Adrenal gland (tissue), 12 donors: Measurements from ENCODE around the gene RBM19. TPM values are rescaled to one million over a fixed set of nuclear protein-coding genes. Genes with fewer than 3 reads are reported as not detected.

Experiments
- DNase-seq, 7 donors: peaks; one replicate each; pipeline ENCODE4 v3.0.0-alpha.2; 2019 to 2020
- H3K27ac ChIP-seq, 5 donors: fragments of 200-600 bp; sonication (generic) in 4 of 5; 1 replicate in 3 of 5; 2 replicates in 2 of 5; pipeline versions ENCODE4 v1.5.1 to v1.8.0; 2016 to 2020; ENCODE audit warnings: mild to moderate bottlenecking in 1 of 5
- H3K27me3 ChIP-seq: fragments of 200-600 bp; 2 replicates; pipeline ENCODE4 v1.8.0; 2021
- H3K36me3 ChIP-seq, 2 donors: fragments of 200-600 bp; replicated peaks in 1 of 2; 1 replicate in 1 of 2; 2 replicates in 1 of 2; pipeline versions ENCODE4 v1.5.1 to v1.8.0; 2018 to 2022
- H3K4me1 ChIP-seq, 2 donors: fragments of 200-600 bp; replicated peaks in 1 of 2; 1 replicate in 1 of 2; 2 replicates in 1 of 2; pipeline versions ENCODE4 v1.5.1 to v1.8.0; 2018 to 2021
- H3K4me3 ChIP-seq, 4 donors: fragments of 200-600 bp; sonication (generic) in 3 of 4; one replicate each; pipeline ENCODE4 v1.5.1; 2016 to 2018
- H3K9me3 ChIP-seq, 3 donors: fragments of 200-600 bp; sonication (generic) in 1 of 3; replicated peaks in 1 of 3; 1 replicate in 2 of 3; 2 replicates in 1 of 3; pipeline versions ENCODE4 v1.5.1 to v1.8.0; 2016 to 2021
- POLR2A ChIP-seq, 2 donors: fragments of 450-650 bp; IDR thresholded peaks; one replicate each; pipeline ENCODE4 v1.6.1; 2017; ENCODE audit warnings: antibody characterized with exemption in 2 of 2, mild to moderate bottlenecking in 2 of 2, moderate library complexity in 1 of 2
- WGBS, 4 donors: extraction: QIAGEN DNeasy Blood & Tissue Kit in 2 of 4; methylation state at CpG; one replicate each; pipeline versions ENCODE4 v1.1.5 to v1.1.7; 2013 to 2017; 5-methylcytosine and 5-hydroxymethylcytosine counted together
- intact Hi-C, 2 donors: fragments of 100-400 bp; cut with DNase I; formaldehyde crosslinking; loops; one replicate each; pipeline versions ENCODE4 v1.14.1 to v1.15.0; 2022 to 2023
- polyA plus RNA-seq, 3 donors: library from polyadenylated mRNA; stranded (reverse); fragments of 200-250 nt in 2 of 3; fragments of 350-450 nt in 1 of 3; fragmentation: Illumina TruSeq in 1 of 3; extraction: RNeasy Lipid Tissue Mini Kit (QIAGEN cat#74804) in 1 of 3; gene quantifications; one replicate each; pipeline ENCODE4 v1.2.3, GENCODE V29; 2013 to 2014
- total RNA-seq, 9 donors: library from RNA; depleted of rRNA in 4 of 9; stranded (reverse); fragments of >200 nt in 4 of 9; fragments of 120-200 nt in 1 of 9; fragmentation: NEBNext Ultra II Directional in 1 of 9; extraction: Animal tissue kit (Norgen Biotek cat#: 25700) in 1 of 9; gene quantifications; one replicate each; pipeline versions ENCODE4 v1.1.0 to v1.2.4, GENCODE V29; 2013 to 2023
- TF ChIP-seq, protein P1 (sequence below), 6 experiments: fragments of 450-650 bp in 4 of 6; fragments of 200-600 bp in 2 of 6; sonication (generic) in 1 of 6; IDR thresholded peaks; 1 replicate in 5 of 6; 2 replicates in 1 of 6; pipeline versions ENCODE4 v1.5.1 to v1.8.0; 2016 to 2021; ENCODE audit warnings: antibody characterized with exemption in 6 of 6, mild to moderate bottlenecking in 2 of 6, moderate library complexity in 1 of 6
- donor health status: healthy with polysubstance abuse.
- donor health status: Bipolar disorder and iron deficiency.
- donor health status: DM: yes; HTN: yes; CAD: no.
- donor health status: DM: no; HTN: no; CAD: no.
- donor health status: DM: no; HTN: no; CAD: no.
- donor health status: DM: yes; HTN: yes; CAD: no.

RBM19 gene
- total and polyA plus RNA-seq, 12 donors: 19.6 to 71.4 (median 33.1) TPM

DNA sequence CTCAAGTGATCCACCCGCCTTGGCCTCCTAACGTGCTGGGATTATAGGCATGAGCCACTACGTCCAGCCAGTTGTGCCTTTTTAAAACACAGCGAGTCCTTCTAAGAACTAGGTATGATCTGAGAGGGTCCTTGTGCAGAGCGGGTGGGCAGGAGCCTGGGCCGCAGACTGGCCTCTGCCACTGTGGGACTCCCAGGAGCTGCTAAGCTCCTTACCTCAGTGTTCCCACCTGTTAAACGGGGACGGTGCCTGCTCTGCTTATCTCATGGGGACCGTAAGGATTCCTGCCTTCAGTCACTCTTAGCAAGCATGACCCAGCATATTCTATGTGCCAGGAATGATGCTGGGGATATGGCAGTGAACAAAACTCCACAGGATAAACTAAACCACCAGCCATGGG, 136.9 kb downstream of the RBM19 start:
- intact Hi-C loops: no loop called here
- no peak for TF ChIP-seq POLR2A (IDR thresholded peaks at IDR 0.05)
- TF ChIP-seq, protein P1, sequence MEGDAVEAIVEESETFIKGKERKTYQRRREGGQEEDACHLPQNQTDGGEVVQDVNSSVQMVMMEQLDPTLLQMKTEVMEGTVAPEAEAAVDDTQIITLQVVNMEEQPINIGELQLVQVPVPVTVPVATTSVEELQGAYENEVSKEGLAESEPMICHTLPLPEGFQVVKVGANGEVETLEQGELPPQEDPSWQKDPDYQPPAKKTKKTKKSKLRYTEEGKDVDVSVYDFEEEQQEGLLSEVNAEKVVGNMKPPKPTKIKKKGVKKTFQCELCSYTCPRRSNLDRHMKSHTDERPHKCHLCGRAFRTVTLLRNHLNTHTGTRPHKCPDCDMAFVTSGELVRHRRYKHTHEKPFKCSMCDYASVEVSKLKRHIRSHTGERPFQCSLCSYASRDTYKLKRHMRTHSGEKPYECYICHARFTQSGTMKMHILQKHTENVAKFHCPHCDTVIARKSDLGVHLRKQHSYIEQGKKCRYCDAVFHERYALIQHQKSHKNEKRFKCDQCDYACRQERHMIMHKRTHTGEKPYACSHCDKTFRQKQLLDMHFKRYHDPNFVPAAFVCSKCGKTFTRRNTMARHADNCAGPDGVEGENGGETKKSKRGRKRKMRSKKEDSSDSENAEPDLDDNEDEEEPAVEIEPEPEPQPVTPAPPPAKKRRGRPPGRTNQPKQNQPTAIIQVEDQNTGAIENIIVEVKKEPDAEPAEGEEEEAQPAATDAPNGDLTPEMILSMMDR (IDR thresholded peaks at IDR 0.05): no peak
- 95 to 97% (median 96%) methylated on average over 6 to 9 of the region's 9 CpGs for WGBS, 4 donors

DNA sequence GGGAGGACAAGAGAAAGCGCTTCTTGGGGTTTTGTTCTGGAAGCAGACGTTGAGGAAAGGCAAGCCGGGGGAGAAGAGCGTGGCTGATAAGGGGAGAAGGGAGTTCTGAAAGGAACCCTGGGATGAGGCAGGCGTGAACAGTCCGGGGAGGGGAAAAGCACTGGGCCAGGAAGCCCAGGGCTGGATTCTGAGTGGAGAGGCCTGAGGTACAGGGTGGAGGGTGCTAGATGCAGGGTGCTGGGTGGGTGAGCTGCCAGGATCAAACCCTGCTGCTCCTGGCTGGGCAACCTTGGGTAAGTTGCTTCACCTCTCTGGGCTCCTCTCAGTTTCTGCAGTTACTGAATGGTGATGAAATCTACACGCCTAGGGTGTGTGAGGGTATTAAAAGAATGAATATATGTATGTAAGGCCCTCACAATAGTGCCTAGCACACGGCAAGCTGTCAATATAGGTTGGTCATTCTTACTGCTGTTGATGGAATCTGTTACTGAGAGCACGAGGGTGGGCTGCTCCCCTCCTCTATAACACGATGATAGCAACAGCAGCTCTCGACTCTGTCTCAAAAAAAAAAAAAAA, 138.5 kb downstream of the RBM19 start:
- H3K9me3 ChIP-seq: no peaks in the 10 kb centered on the region
- 80 to 90% (median 86%) methylated on average over 11 of the region's 11 CpGs for WGBS, 4 donors
- no peaks in the 10 kb centered on the region for H3K27me3 ChIP-seq
- intact Hi-C loops: no loop called here
- no peak for DNase-seq
- H3K4me3 ChIP-seq: no peak overlapping the region
- H3K4me1 ChIP-seq: no peaks in the 10 kb centered on the region
- TF ChIP-seq, protein P1 (IDR thresholded peaks at IDR 0.05): no peak
- no peak overlapping the region for H3K27ac ChIP-seq
- no peaks in the 10 kb centered on the region for H3K36me3 ChIP-seq

More for the DNA sequence above, 136.9 kb downstream of the RBM19 start:
- Histone ChIP-seq H3K27me3 (no peaks in the 10 kb centered on the region), H3K4me1 (no peaks in the 10 kb centered on the region), H3K27ac (no peak overlapping the region), H3K9me3 (no peaks in the 10 kb centered on the region), H3K4me3 (no peak overlapping the region), H3K36me3 (no peaks in the 10 kb centered on the region)
- no peak for DNase-seq

DNA sequence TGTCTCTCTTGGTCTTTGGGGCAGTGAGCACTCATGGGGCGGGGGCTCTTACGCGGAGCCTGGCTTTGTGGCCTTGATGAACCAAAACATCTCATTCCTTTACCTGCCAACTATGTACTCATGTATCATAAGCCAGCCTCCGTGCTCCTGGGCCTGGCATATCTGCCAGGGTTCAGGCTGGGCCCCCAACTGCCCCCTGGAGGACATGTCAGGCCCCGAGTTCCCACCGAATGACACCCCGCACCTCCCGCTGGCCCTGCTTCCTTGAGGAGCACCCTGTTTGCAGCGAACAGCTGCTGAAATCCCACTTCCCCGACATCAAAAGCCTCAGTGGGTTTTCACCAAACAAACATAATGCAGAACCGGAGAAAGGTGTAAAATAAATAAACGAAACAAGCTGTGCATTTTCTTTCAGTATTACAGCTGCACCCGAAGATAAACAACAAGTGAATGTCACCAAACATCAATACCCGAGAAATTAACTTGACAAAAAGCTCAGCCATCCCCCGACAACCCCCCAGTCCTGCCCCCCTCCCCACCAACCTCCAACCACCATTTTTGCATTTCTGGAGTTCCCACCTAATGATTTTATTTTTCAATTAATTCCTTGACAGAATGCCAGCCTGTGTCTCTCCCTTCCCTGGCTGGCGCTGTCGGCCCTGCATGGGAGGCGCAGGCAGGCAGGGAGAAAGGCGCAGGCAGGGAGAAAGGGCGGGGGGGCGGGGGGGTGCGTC, 139.2 kb downstream of the RBM19 start:
- intact Hi-C loops: no loop called here

DNA sequence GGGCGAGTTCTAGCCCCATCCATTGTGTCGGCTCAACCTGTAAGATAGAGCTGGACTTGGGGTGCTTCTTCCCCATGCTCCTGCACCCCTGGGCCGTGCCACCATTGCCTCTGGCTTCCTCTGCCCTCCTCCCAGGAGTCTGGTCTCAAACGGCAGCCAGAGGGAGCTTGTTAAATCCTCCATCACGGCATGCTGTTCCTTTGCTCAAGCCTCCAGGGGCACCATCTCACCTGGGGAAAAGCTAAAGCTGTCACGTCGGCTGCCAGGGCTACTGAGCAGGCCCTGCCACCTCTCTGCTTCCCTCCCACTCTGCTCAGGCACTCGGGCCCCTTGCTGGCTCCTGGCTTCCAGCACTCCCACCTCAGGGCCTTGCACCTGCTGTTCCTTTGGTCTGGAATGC, 140.4 kb downstream of the RBM19 start:
- TF ChIP-seq POLR2A (IDR thresholded peaks at IDR 0.05): no peak
- TF ChIP-seq, protein P1 (IDR thresholded peaks at IDR 0.05): no peak

More for the DNA sequence above, 139.2 kb downstream of the RBM19 start:
- Histone ChIP-seq H3K27me3 (no peaks in the 10 kb centered on the region), H3K36me3 (no peaks in the 10 kb centered on the region), H3K4me3 (no peak overlapping the region), H3K4me1 (no peaks in the 10 kb centered on the region), H3K9me3 (no peaks in the 10 kb centered on the region), H3K27ac (no peak overlapping the region)
- DNase-seq: no peak
- 86 to 92% (median 89%) methylated on average over 19 to 22 of the region's 22 CpGs for WGBS, 4 donors
- TF ChIP-seq, protein P1 (IDR thresholded peaks at IDR 0.05): no peak

More for the DNA sequence above, 140.4 kb downstream of the RBM19 start:
- whole genome bisulfite sequencing, 4 donors: 84 to 89% (median 87%) methylated on average over 3 to 8 of the region's 8 CpGs
- no peak overlapping the region for H3K4me3 ChIP-seq
- H3K9me3 ChIP-seq: no peaks in the 10 kb centered on the region
- no peak overlapping the region for H3K27ac ChIP-seq
- no peaks in the 10 kb centered on the region for H3K4me1 ChIP-seq
- intact Hi-C loops: no loop called here
- no peaks in the 10 kb centered on the region for H3K36me3 ChIP-seq
- no peaks in the 10 kb centered on the region for H3K27me3 ChIP-seq
- DNase-seq: no peak
